SJSA1 (cell line): ENCODE measurements around the gene CNR1. TPM values are rescaled to one million over a fixed set of nuclear protein-coding genes. Genes with fewer than 3 reads are reported as not detected.
"Not testable (repeated sequence)": the region's sequence is repeated elsewhere in the genome, so short reads cannot be mapped to it uniquely, and the experiment has no call there.

Experiments
- DNase-seq, 2 experiments: peaks; one replicate each; pipeline ENCODE4 v3.0.0-alpha.2; 2015 to 2020; ENCODE audit warnings: low spot score in 2 of 2, low read depth in 1 of 2
- H3K27ac ChIP-seq: fragments of 250-450 bp; sonication (Bioruptor Pico); 2 replicates; pipeline ENCODE4 v1.5.1; 2020; ENCODE audit warnings: mild to moderate bottlenecking, moderate library complexity
- H3K27me3 ChIP-seq: fragments of 250-450 bp; sonication (Bioruptor Pico); replicated peaks from 2 replicates; pipeline ENCODE4 v1.5.1; 2020; ENCODE audit warnings: mild to moderate bottlenecking, moderate library complexity
- H3K36me3 ChIP-seq: fragments of 250-450 bp; sonication (Bioruptor Pico); 2 replicates; pipeline ENCODE4 v1.5.1; 2020; ENCODE audit warnings: mild to moderate bottlenecking
- H3K4me1 ChIP-seq: fragments of 250-450 bp; sonication (Bioruptor Pico); replicated peaks from 2 replicates; pipeline ENCODE4 v1.6.1; 2021; ENCODE audit warnings: mild to moderate bottlenecking
- H3K4me3 ChIP-seq: fragments of 250-450 bp; sonication (Bioruptor Pico); 2 replicates; pipeline ENCODE4 v1.5.1; 2020; ENCODE audit warnings: mild to moderate bottlenecking
- H3K9me3 ChIP-seq: fragments of 250-450 bp; sonication (Bioruptor Pico); replicated peaks from 2 replicates; pipeline ENCODE4 v1.5.1; 2020; ENCODE audit warnings: mild to moderate bottlenecking
- total RNA-seq: library from RNA; depleted of rRNA; stranded (reverse); fragments of >200 nt; shearing (Covaris generic); gene quantifications from 2 replicates; pipeline ENCODE4 v1.2.3, GENCODE V29; 2014; rRNA removed

Gene CNR1
- total RNA-seq, result 0.24 and 0.50 TPM in 2 replicates

DNA sequence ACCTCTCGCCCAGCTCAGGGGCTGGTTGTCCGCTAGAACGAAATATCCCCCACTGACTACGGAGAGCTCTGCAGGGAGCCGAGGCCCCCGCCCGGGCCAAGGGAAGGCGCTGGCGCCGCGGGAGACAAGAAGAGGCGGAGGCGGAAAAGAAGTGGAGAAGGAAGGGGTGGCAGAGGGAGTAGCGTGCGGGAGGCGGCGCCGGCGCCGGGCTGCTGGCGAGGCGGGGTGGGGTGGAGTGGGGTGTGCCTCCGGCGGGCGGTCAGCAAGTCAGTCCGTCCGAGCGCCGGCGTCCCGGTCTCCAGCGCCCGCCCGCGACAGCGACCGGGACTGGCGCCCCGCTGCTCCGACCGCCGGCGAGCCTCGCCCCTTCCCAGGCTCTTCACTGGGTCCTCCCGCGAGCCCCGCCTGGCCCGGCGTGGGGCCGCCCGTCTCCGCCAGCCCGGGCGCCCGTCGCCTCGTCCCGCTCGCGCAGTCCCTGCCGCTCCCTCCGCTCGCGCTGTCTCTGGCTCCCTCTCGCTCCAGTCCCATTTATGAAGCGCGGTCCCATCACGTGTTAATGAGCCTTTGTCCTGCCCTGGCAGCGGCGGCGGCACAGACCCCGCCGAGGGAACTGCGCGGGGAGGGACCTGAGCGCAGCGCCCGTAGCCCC lies at the start of gene CNR1:
Gene CNR1, minus strand, starts transcription at position 504 of the 649 bp plus-strand sequence. CDS start 21,073 bp downstream, outside the sequence.
- H3K36me3 ChIP-seq, result no peaks in the 10 kb centered on the region
- H3K4me3 ChIP-seq, result peak within 1 kb of the TSS; percentile 43
- peak; percentile 40 to 62 for DNase-seq
- H3K4me1 ChIP-seq, result peaks cover 16% of the 10 kb centered on the region
- no peak within 1 kb of the TSS for H3K27ac ChIP-seq
- H3K9me3 ChIP-seq, result peaks cover 10% of the 10 kb centered on the region
- peaks cover 68% of the 10 kb centered on the region for H3K27me3 ChIP-seq

DNA sequence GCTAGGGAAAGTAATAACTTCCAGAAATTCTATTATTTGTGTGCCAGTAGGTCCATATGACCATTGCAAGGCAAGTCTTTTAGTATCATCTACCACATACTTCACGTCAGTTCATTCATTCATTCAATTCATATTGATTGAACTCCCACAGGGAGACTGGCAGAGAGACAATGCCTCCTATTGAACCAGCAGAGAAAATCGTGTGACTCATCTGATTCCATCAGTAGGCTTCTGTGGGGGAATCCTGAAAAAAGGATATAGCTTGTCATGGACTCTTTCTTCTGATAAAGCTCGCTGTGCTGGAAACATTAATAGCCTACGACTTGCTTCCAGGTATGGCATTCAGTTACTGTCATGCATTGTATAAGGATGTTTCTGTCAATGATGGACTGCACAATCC lies 45.3 kb upstream of the CNR1 start:
- no peak overlapping the region for H3K4me3 ChIP-seq
- H3K36me3 ChIP-seq, result no peaks in the 10 kb centered on the region
- H3K9me3 ChIP-seq, result no peaks in the 10 kb centered on the region
- H3K27me3 ChIP-seq, result 0 out of 2 replicates have a peak, but pooled peaks cover 3% of the 10 kb centered on the region
- DNase-seq, result no peak
- no peaks in the 10 kb centered on the region for H3K4me1 ChIP-seq
- no peak overlapping the region for H3K27ac ChIP-seq

DNA sequence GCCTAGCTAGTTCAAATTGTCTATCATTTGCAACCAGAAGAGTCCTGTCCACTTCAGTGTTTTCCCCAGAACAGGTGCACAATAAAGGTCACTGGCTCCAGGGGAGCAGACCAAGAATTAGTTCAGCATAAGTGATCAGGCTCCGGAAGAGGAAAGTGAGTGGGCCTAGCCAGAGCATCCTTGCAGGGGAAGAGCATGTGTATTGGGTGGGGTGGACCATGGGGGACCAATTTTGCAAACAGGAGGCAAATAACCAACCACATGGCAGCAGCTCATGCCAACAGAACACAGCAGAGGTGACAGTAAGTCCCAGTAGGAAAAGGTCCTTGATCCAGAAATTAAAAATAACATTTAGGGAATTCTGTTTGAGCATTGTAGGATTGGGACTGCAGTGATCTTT lies 43.2 kb upstream of the CNR1 start:
- Histone ChIP-seq H3K36me3 (no peaks in the 10 kb centered on the region), H3K27me3 (0 out of 2 replicates have a peak, but pooled peaks cover 3% of the 10 kb centered on the region), H3K27ac (no peak overlapping the region), H3K4me3 (no peak overlapping the region), H3K4me1 (no peaks in the 10 kb centered on the region), H3K9me3 (no peaks in the 10 kb centered on the region)
- DNase-seq, result no peak

DNA sequence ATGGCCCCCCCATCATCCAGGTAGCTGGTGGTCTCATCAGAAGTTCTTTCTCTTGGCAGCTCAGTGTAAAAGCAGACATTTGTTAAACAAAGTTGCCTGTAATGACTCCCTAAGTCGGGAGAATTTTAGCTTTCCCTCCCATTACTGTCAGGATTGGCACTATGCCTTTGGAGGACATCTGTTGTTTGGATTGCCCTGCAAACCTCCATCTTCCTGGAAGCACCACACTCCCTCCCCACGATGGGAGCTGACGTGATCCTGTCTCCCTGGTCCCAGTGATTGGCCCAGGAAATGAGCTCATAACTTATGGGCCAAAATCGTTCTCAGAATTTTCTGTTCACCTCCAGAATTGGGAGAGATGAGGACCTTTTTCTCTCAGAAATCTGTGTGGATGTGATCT lies 42.6 kb upstream of the CNR1 start:
- no peaks in the 10 kb centered on the region for H3K36me3 ChIP-seq
- no peaks in the 10 kb centered on the region for H3K9me3 ChIP-seq
- H3K4me1 ChIP-seq, result no peaks in the 10 kb centered on the region
- DNase-seq, result no peak
- no peak overlapping the region for H3K27ac ChIP-seq
- 0 out of 2 replicates have a peak, but pooled peaks cover 3% of the 10 kb centered on the region for H3K27me3 ChIP-seq
- no peak overlapping the region for H3K4me3 ChIP-seq

DNA sequence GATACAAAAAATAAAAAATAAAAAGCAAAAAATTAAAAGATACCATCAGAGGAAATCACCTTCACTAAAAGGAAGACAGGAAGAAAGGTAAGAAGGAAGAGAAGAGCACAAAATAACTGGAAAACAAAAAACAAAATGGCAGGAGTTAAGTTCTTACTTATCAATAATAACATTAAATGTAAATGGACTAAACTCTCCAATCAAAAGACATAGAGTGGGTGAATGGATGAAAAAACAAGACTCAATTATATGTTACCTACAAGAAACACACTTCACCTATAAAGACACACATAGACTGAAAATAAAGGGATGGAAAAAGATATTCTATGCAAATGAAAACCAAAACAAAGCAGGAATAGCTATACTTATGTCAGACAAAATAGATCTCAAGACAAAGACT lies 35.6 kb upstream of the CNR1 start:
- H3K4me3 ChIP-seq, H3K27ac ChIP-seq, H3K4me1 ChIP-seq, H3K27me3 ChIP-seq, DNase-seq, H3K9me3 ChIP-seq, H3K36me3 ChIP-seq: not testable (repeated sequence)

DNA sequence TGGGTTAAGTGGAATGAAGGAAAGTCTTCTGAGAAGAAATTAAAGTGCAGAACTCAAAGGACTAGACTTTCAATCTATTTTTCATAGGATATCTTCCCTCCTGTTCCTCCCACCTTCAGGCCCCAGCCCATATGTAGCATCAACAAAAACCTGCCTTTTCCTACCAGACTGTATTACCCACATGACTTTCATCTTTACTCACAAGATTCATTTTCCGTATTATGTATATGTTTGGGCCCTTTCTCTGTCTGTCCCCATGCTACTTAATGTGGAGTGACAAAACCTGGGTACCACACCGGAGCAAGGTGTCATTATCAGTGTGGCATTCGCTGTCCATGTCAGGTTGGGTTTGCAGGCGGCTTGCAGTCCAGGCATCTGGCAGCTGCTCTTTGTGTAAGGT lies 18.8 kb upstream of the CNR1 start:
- Histone ChIP-seq H3K4me3 (no peak overlapping the region), H3K4me1 (no peaks in the 10 kb centered on the region), H3K9me3 (no peaks in the 10 kb centered on the region), H3K27ac (no peak overlapping the region), H3K36me3 (no peaks in the 10 kb centered on the region), H3K27me3 (no peaks in the 10 kb centered on the region)
- DNase-seq, result no peak

DNA sequence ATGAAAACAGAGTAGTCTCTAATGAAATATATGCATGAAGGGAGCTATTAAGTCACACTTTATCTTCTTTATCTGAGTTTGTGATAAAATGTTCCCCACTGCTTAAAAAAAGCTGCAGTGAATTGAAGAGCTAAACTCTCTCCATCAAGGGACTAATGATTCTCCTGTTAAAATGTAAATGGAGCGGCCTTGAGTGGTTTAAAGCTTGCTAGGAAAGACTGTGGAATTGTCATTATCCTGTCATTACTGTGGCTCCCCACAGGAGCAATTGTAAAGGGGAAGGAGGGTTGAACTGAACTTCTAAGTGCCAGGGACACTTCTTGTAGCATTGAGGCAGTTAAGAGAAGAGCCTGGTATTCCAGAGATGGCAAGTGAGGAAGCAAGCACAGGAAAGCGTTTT lies 17.3 kb upstream of the CNR1 start:
- no peak overlapping the region for H3K27ac ChIP-seq
- H3K27me3 ChIP-seq, result no peaks in the 10 kb centered on the region
- H3K9me3 ChIP-seq, result no peaks in the 10 kb centered on the region
- no peak overlapping the region for H3K4me3 ChIP-seq
- H3K36me3 ChIP-seq, result no peaks in the 10 kb centered on the region
- H3K4me1 ChIP-seq, result no peaks in the 10 kb centered on the region
- no peak for DNase-seq

DNA sequence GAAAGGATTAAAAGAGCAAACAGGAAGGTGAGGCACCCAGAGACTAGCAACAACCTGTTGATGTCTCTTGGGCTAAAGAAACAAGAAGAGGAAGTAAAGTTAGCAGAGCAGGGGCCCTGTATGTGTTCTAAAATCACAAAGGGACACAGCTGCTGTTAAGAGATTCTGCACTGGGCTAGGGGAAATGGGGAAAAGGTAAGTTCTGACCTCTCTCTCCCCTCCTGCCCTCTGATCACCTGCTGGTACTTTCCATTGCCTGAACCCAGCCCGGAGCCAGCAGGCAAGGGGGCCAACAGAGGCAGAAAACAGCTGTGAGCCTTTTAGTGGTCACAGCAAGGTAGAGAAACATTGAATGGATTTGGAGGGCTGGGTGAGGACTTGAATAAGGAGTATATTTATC lies 13.5 kb upstream of the CNR1 start:
- H3K9me3 ChIP-seq, result no peaks in the 10 kb centered on the region

DNA sequence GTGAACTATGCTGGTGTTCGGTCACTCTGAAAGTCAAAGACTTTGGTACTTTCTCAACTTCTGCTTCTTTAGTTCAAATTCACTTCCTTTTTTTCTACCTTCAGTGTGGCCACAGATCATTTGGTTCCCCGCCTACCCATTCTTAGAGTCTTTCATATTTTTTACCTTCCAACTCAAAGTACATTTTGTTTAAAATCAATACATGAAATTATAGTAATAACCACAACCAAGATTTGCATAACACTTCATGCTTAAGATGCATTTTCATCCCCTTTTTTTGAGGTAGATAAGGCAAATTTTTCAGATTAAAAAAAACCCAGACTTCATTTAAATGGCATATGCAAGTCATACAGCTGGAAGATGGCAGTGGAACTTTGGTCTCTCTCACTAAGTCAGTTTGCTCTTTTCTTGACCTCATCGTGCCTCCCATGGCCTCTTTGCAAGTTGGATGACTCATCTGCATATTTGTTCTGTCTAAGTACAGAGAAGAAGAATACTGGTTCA lies 11.9 kb upstream of the CNR1 start:
- Histone ChIP-seq H3K27me3 (no peaks in the 10 kb centered on the region), H3K27ac (no peak overlapping the region), H3K4me3 (no peak overlapping the region), H3K4me1 (no peaks in the 10 kb centered on the region), H3K36me3 (no peaks in the 10 kb centered on the region), H3K9me3 (no peaks in the 10 kb centered on the region)
- peak in 1 of 2 experiments; percentile 10 for DNase-seq

More for the DNA sequence above, 13.5 kb upstream of the CNR1 start:
- no peak overlapping the region for H3K4me3 ChIP-seq
- DNase-seq, result no peak
- H3K27ac ChIP-seq, result no peak overlapping the region
- no peaks in the 10 kb centered on the region for H3K4me1 ChIP-seq
- H3K36me3 ChIP-seq, result no peaks in the 10 kb centered on the region
- no peaks in the 10 kb centered on the region for H3K27me3 ChIP-seq

DNA sequence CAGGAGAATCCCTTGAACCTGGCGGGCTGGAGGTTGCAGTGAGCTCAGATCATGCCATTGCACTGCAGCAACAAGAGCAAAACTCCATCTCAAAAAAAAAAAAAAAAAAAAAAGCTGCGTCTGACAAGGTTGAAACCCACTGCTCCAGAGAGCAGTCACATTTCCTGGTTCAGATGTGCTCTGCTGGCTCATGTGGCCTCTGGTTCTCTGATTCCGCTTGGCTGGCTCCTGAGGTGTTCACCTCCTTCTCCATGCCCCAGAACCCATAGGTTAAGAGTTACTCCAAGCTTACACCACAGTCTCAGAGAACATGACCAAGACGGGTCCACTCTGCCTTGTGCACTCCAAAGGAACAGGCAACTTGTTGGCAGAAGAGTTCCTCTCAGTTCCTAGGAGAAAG lies 8.8 kb upstream of the CNR1 start:
- Histone ChIP-seq H3K9me3 (no peaks in the 10 kb centered on the region), H3K27ac (no peak overlapping the region), H3K36me3 (no peaks in the 10 kb centered on the region), H3K27me3 (no peaks in the 10 kb centered on the region), H3K4me3 (no peak overlapping the region), H3K4me1 (no peaks in the 10 kb centered on the region)
- DNase-seq, result no peak

DNA sequence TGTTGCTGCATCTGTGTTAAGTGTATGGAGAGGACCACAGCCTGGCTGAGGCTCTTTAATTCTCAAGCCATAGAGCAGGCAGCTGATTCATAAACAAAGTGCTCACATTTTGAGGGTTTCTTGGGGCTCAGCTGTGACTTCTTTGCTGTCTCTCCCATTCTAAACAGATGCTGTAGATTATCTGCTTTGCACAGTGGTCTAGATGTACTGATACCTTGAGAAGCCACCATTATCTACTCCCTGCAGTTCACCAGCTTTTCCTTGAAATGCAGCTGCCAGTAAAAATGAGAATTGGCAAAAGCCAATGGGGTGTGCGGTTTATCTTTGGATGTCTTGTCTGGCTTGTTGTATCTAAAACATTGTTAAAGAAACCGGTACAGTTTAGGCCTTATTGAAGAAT lies 5.2 kb upstream of the CNR1 start:
- H3K4me3 ChIP-seq, result no peak overlapping the region
- H3K27ac ChIP-seq, result no peak overlapping the region
- H3K4me1 ChIP-seq, result peaks cover 7% of the 10 kb centered on the region
- peaks cover 22% of the 10 kb centered on the region for H3K27me3 ChIP-seq
- no peaks in the 10 kb centered on the region for H3K36me3 ChIP-seq
- peaks cover 4% of the 10 kb centered on the region for H3K9me3 ChIP-seq
- no peak for DNase-seq

DNA sequence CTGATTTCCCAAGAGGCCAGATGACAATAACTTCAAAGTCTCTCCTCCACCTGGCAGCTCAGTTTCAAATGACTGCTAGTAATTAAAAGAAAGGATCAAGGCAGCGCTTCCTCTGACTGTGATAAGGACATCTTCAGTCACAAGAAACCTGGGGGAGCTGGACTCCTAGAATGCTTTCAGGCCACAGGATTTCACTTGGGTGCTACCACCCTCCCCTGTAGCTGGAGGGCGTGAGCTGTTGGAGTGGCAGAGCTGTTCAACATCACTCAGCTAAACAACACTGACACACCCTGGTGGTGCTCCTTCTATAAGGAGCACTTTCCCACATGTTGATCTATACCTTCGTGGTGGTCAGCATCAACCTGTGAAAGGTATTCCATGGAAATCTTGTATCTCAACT lies 2.2 kb upstream of the CNR1 start:
- H3K27me3 ChIP-seq, result peaks cover 49% of the 10 kb centered on the region
- no peak overlapping the region for H3K27ac ChIP-seq
- no peak for DNase-seq
- H3K36me3 ChIP-seq, result no peaks in the 10 kb centered on the region
- no peak overlapping the region for H3K4me3 ChIP-seq
- peaks cover 10% of the 10 kb centered on the region for H3K9me3 ChIP-seq
- peaks cover 16% of the 10 kb centered on the region for H3K4me1 ChIP-seq

DNA sequence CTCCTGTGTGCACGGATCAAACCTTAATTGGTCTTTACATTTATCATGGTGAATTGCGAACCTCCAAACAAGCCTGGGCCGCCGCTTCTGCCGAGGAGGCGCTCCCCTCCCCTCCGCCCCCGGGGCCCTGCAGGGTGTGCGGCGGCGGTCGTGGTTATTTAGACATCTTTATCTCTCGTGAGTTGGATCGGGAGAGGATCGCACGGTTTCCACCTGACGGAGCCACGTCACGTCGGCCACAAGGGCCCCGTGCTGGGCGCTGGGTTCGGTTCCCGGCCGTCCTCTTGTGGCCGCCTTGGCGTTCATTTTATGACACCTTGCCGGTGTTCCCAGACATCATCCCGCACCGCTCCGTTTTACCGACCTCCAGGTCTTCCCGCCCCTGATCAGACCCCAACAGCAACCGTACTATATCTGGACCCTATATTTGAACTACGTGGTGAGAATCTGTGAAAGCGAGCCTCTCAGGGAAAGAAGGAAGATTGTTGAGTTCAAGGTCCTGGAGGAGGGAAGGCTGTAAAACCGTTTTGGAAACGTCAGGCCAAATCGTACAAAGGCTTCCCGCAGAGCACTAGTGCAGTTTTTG lies 1.3 kb upstream of the CNR1 start:
- Histone ChIP-seq H3K36me3 (no peaks in the 10 kb centered on the region), H3K27ac (no peak overlapping the region), H3K27me3 (peaks cover 58% of the 10 kb centered on the region), H3K4me1 (peaks cover 16% of the 10 kb centered on the region), H3K4me3 (no peak overlapping the region), H3K9me3 (peaks cover 10% of the 10 kb centered on the region)
- DNase-seq, result no peak

DNA sequence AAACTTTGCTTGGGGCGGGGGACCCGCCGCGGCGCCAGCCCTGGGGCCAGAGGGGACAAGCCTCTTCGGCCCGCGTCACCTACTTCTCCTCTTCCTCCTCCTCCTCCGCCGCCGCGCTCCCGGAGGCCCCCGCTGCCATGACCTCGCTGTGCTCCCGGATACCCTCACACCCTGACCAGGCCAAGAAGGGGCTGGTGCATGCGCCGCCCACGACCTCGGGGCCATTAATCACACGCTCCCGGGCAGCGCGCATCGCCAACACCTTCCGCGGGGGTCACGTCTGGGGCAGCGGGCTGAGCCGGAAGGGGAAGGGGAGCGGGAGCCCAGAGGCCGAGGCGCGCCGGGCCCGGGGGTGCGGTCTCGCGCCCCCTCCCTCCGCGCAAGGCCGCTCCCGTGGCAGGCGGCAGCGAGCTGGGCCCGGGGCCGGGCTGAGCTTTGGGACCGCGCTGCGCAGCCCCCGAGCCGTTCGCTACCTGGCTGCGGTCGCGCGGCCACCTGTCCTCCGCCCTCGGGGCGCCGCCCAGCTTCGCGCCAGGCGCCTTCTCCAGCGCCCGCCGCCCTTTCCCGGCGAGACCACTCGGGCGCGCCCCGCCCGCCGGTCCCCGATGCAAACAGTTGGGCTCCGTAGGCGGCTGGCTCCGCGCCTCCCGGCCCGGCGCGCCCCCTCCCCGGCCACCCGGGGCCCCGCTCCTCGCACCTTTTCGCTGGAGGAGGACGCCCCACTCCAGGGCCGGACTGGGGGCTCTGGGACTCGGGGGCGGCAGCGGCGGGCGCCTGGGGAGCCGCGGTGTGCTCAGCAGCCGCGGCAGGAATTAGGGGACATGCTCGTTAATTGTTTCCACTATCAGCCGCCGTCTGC lies 575 bp upstream of the CNR1 start:
- H3K27me3 ChIP-seq, result peaks cover 60% of the 10 kb centered on the region
- peaks cover 10% of the 10 kb centered on the region for H3K9me3 ChIP-seq
- no peak for DNase-seq

More for the DNA sequence above, 575 bp upstream of the CNR1 start:
- Histone ChIP-seq H3K36me3 (no peaks in the 10 kb centered on the region), H3K27ac (no peak overlapping the region), H3K4me3 (peak overlapping the region; percentile 43), H3K4me1 (peaks cover 16% of the 10 kb centered on the region)
